SIG-M5 treated with dmso at 0.1 percent for 504 hours (cell line): ENCODE measurements around the gene SLC16A13.
"Not testable (repeated sequence)": the region's sequence is repeated elsewhere in the genome, so short reads cannot be mapped to it uniquely, and the experiment has no call there.

Experiments
- DNase-seq: peaks from one replicate; lab custom pipeline; 2025; ENCODE audit not compliant: unreplicated experiment; lab: John Stamatoyannopoulos, UW

SLC16A13 gene

GRCh38 chr17:7060165-7060891 is 24.5 kb downstream of the SLC16A13 start:
- DNase-seq = no peak

GRCh38 chr17:7063518-7064094 is 27.8 kb downstream of the SLC16A13 start:
- DNase-seq = no peak

DNA sequence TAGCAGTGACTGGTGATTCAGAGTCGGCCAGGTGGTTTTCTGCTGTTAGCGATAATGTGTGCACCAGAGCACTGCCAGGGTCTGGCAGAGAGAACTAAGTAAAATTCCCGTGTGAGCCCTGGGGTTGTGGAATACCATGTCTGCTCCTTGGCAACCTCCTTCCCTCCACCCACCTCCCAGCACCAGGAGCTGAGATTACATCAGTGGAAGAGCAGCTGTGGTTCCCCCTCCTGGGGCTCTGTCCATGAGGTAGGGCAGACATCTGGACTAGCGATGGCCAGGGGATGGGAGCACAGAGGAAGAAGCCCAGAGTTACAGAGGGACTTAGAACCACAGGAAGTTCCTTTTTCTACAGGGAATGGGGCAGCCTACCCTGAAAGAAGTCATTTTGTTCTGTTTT is 28.4 kb downstream of the SLC16A13 start:
- DNase-seq = no peak

GRCh38 chr17:7067198-7067597 is 31.4 kb downstream of the SLC16A13 start:
- no peak for DNase-seq

DNA sequence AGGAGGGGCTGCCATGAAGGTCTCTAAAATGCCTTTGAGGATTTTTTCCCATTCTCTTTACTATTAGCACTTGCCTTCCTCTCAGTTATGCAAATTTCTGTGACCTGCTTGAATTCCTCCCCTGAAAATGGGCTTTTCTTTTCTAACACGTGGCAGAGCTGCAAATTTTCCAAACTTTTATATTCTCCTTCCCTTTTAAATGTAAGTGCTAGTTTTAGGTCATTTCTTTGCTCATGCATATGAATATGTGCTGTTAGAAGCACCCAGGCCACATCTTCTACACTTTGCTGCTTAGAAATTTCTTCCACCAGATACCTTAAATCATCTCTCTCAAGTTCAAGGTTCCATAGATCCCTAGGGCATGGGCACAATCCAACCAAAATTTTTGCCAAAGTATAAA is 32.5 kb downstream of the SLC16A13 start:
- no peak for DNase-seq

DNA sequence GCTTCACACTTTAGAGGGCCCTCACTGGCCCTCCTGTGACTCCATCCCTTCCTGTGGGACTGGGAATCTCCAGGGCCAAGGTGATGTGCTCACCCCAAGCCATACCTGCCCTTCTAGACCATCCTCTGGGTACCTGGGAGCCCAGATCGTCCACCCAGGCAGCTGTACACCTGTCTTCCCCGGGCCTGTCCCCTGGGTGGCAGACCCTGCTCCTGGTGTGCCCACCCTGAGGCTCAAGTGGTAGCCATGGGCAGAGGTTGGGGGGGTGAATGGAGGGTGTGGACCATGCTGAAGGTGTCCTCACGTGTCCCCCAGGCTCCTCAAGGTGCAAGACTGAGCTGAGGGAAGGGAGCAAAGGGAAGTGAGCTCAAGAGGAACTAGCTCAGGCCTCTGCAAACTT is 34.9 kb downstream of the SLC16A13 start:
- no peak for DNase-seq

DNA sequence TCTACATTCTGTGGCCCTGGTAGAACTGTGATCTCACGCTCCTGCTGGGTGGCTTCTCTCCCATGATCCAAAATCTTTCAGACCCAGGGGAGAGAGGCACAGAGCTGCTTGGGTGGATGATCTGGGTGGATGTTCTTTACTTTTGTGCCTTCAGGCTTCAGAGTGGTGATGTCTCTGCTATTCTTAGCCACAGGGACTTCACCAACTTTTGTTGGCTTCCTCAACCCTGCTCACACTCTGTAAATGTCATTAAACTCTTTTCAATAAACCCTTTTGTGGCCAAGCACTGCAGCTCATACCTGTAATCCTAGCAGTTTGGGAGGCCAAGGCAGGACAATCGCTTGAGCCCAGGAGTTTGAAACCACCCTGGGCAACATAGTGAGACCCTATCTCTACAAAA is 36.6 kb downstream of the SLC16A13 start:
- DNase-seq = no peak

- DNase-seq = no peak
These were observed 39.1 kb downstream of the SLC16A13 start for GRCh38 chr17:7074931-7075330.

DNA sequence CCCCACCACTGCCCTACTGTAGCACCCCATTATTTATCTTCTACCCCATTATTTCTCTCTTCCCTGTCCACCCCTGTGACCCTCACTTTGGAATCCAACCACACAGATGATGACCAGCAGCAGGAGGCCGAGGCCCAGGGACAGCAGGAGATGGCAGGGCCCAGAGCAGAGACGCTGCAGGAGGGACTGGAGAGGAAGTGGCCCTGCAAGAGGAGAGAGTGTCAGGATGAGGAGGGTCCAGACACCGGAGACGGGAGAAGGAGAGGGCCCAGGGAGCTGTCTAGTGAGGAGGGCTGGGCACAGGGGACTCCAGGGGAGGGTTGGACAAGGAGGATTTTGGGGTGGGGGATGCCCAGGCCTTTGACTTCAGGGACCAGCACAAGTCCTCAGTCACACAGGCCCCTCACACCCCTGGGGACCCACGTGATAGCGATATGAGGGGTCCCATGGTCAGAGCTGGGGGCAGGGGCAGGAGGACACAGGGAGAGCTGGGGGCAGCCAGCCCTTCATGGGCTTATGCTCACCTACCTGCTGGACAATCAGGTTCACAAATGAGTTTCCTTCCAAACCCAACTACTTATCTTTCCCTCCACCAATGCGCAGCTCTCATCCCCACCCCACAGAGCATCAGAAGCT is 42.2 kb downstream of the SLC16A13 start:
- no peak for DNase-seq

GRCh38 chr17:7078711-7079110 is 42.9 kb downstream of the SLC16A13 start:
- DNase-seq = no peak

- DNase-seq = peak; percentile 27
These were observed 44.0 kb downstream of the SLC16A13 start, which contains the start of gene CLEC10A for GRCh38 chr17:7079581-7080455. TSS of gene CLEC10A (minus strand) at chr17:7080251. CDS start at chr17:7078812, 1,439 bp downstream.

GRCh38 chr17:7080456-7081041 is 44.7 kb downstream of the SLC16A13 start:
- no peak for DNase-seq

DNA sequence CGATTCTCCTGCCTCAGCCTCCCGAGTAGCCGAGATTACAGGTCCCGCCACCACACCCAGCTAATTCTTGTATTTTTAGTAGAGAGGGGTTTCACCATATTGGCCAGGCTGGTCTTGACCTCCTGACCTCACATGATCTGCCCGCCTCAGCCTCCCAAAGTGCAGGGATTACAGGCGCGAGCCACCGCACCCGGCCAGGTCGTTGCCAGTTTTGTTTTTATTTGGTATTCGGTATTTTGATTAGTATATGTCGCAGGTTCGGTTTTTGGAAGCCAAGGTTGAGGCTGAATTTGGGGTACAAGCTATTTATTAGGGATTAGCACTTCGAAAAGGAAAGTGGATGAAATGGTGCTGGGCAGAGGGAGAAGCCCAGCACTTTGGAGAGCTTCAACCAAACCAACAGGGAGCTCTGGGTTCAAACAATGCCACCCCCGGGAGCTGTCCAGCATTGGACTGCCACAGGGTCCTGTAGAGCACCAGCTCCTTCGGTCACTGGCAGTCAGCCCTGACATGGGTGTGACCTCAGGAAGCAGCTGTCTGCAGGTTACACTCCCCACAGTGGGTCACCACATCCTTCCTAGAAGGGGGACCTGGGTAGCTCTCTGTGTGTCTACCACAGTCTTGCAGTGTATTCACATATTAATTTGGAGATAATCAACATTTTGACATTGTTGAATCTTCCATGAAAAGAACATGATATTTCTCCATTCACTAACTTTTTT is 45.7 kb downstream of the SLC16A13 start:
- DNase-seq = no peak

DNA sequence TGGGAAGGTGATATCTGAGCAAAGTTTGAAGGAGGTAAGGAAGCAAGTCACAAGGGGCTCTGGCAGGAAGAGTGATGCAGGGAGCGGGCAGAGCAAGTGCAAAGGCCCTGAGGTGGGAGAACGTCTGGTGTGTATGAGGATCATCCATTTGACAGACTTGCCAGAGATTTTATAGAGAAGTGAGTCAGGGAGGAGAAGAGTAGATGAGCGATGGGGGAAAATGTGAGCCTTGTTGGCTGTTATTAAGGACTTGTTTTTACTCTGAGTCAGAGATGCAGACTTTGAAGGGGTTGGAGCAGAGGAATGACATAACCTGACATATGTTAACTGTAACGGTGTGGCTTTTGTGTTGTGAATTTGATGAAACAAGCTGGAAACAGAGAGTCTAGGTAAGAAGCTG is 47.8 kb downstream of the SLC16A13 start:
- DNase-seq = no peak

- no peak for DNase-seq
These were observed 48.3 kb downstream of the SLC16A13 start for GRCh38 chr17:7084088-7084487.

DNA sequence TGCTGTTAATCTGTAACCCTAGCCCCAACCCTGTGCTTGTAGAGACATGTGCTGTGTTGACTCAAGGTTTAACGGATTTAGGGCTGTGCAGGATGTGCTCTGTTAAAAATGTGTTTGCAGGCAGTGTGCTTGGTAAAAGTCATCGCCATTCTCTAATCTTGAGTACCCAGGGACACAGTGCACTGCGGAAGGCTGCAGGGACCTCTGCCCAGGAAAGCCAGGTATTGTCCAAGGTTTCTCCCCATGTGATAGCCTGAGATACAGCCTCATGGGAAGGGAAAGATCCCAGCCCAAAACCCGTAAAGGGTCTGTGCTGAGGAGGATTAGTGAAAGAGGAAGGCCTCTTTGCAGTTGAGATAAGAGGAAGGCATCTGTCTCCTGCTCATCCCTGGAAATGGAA is 52.6 kb downstream of the SLC16A13 start:
- not testable (repeated sequence) for DNase-seq

DNA sequence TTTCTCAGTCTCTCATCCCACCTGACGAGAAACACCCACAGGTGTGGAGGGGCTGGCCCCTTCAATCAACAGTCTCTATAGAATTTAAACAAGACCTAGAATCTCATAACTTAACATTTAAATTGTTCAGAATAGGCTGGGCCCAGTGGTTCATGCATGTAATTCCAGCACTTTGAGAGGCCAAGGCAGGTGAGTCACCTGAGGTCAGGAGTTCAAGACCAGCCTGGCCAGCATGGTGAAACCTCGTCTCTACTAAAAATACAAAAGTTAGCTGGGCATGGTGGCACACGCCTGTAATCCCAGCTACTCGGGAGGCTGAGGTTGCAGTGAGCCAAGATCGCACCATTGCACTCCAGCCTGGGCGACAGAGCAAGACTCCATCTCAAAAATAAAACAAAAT is 53.8 kb downstream of the SLC16A13 start:
- DNase-seq = not testable (repeated sequence)
